GM18951 (cell line): ENCODE data around the gene HSPA1A.
"Not testable (repeated sequence)": the region's sequence is repeated elsewhere in the genome, so short reads cannot be mapped to it uniquely, and the experiment has no call there.

Experiments
- POLR2A ChIP-seq: IDR thresholded peaks from 4 replicates; pipeline ENCODE4 v1.6.1; 2011; ENCODE audit warnings: mild to moderate bottlenecking; ENCODE audit not compliant: insufficient read length, insufficient read depth; ENCODE audit errors: extremely low read depth
- in situ Hi-C: fragments of 300-500 bp; cut with MboI; formaldehyde crosslinking; loops from one replicate; pipeline ENCODE4 v1.12.0; 2022; ENCODE audit warnings: low sequenced_read_pairs, mixed read lengths, inconsistent platforms; ENCODE audit not compliant: unreplicated experiment

The HSPA1A gene

GRCh38 chr6:31829633-31830283, 14.4 kb downstream of the HSPA1A start:
- TF ChIP-seq POLR2A = no peak

GRCh38 chr6:31830886-31831335, 15.6 kb downstream of the HSPA1A start:
- no peak for TF ChIP-seq POLR2A
- in situ Hi-C loops = no loop called here

More at GRCh38 chr6:31829633-31830283, 14.4 kb downstream of the HSPA1A start:
- in situ Hi-C loops = no loop called here

GRCh38 chr6:31831350-31832215, 16.2 kb downstream of the HSPA1A start:
- in situ Hi-C loops = no loop called here

GRCh38 chr6:31834367-31835250, 19.3 kb downstream of the HSPA1A start:
- in situ Hi-C loops = no loop called here
- TF ChIP-seq POLR2A = peak; percentile 99

More at GRCh38 chr6:31831350-31832215, 16.2 kb downstream of the HSPA1A start:
- TF ChIP-seq POLR2A = no peak

- in situ Hi-C loops = no loop called here
Observed at GRCh38 chr6:31836047-31836473, 20.7 kb downstream of the HSPA1A start.

GRCh38 chr6:31836474-31837368, 21.4 kb downstream of the HSPA1A start:
- in situ Hi-C loops = no loop called here
- TF ChIP-seq POLR2A = no peak

More at GRCh38 chr6:31836047-31836473, 20.7 kb downstream of the HSPA1A start:
- TF ChIP-seq POLR2A = no peak

GRCh38 chr6:31837369-31838113, 22.2 kb downstream of the HSPA1A start:
- in situ Hi-C loops = no loop called here

GRCh38 chr6:31838114-31838553, 22.8 kb downstream of the HSPA1A start:
- in situ Hi-C loops = not testable (repeated sequence)

More at GRCh38 chr6:31837369-31838113, 22.2 kb downstream of the HSPA1A start:
- peak; percentile 19 for TF ChIP-seq POLR2A

- in situ Hi-C loops = no loop called here
- peak; percentile 19 for TF ChIP-seq POLR2A
Observed at GRCh38 chr6:31838968-31839367, 23.6 kb downstream of the HSPA1A start.

GRCh38 chr6:31839779-31840126, 24.4 kb downstream of the HSPA1A start:
- in situ Hi-C loops = not testable (repeated sequence)

GRCh38 chr6:31842053-31842452, 26.7 kb downstream of the HSPA1A start:
- no peak for TF ChIP-seq POLR2A
- in situ Hi-C loops = no loop called here
